Sigmoid colon (tissue), 4 donors: ENCODE results near the gene DUS1L.

Source experiments
- EP300 ChIP-seq, 4 donors: sonication (generic); formaldehyde crosslinking; IDR thresholded peaks; one replicate each; pipeline ENCODE4 v1.6.1; 2017; ENCODE audit warnings: antibody characterized with exemption in 4 of 4
- POLR2A ChIP-seq, 2 donors: fragments of 450-650 bp; IDR thresholded peaks; one replicate each; pipeline ENCODE4 v1.6.1; 2016; ENCODE audit warnings: antibody characterized with exemption in 2 of 2, mild to moderate bottlenecking in 2 of 2, moderate library complexity in 2 of 2
- TF ChIP-seq, protein P1 (sequence below), 4 experiments: fragments of 450-650 bp in 3 of 4; fragments of 200-600 bp in 1 of 4; IDR thresholded peaks; one replicate each; pipeline ENCODE4 v1.5.1; 2016 to 2019; ENCODE audit warnings: antibody characterized with exemption in 4 of 4, mild to moderate bottlenecking in 3 of 4, moderate library complexity in 2 of 4

- TF ChIP-seq, protein P1, sequence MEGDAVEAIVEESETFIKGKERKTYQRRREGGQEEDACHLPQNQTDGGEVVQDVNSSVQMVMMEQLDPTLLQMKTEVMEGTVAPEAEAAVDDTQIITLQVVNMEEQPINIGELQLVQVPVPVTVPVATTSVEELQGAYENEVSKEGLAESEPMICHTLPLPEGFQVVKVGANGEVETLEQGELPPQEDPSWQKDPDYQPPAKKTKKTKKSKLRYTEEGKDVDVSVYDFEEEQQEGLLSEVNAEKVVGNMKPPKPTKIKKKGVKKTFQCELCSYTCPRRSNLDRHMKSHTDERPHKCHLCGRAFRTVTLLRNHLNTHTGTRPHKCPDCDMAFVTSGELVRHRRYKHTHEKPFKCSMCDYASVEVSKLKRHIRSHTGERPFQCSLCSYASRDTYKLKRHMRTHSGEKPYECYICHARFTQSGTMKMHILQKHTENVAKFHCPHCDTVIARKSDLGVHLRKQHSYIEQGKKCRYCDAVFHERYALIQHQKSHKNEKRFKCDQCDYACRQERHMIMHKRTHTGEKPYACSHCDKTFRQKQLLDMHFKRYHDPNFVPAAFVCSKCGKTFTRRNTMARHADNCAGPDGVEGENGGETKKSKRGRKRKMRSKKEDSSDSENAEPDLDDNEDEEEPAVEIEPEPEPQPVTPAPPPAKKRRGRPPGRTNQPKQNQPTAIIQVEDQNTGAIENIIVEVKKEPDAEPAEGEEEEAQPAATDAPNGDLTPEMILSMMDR (IDR thresholded peaks at IDR 0.05) = no peak
- no peak for TF ChIP-seq EP300 (IDR thresholded peaks at IDR 0.05)
- TF ChIP-seq POLR2A (IDR thresholded peaks at IDR 0.05) = no peak
Measured at GRCh38 chr17:82065638-82066303, at the start of gene DUS1L.
